ENCODE results near the gene DCHS2.

The DCHS2 gene

GRCh38 chr4:154491341-154492271 is at the start of gene DCHS2:
TSS of gene DCHS2 (minus strand) at chr4:154491799. CDS start at chr4:154491355, 444 bp downstream.
- no peak for DNase-seq

- no peak for DNase-seq
Observed at GRCh38 chr4:154534296-154534695, 42.7 kb upstream of the DCHS2 start.

GRCh38 chr4:154529728-154530519 is 38.3 kb upstream of the DCHS2 start:
- DNase-seq = no peak

GRCh38 chr4:154528869-154529268 is 37.3 kb upstream of the DCHS2 start:
- DNase-seq = no peak

- no peak for DNase-seq
Observed at GRCh38 chr4:154527308-154527707, 35.7 kb upstream of the DCHS2 start.

- DNase-seq = no peak
Observed at GRCh38 chr4:154526151-154526550, 34.6 kb upstream of the DCHS2 start.

- no peak for DNase-seq
Observed at GRCh38 chr4:154521607-154522006, 30.0 kb upstream of the DCHS2 start.

GRCh38 chr4:154519214-154519613 is 27.6 kb upstream of the DCHS2 start:
- DNase-seq = no peak

GRCh38 chr4:154517591-154517990 is 26.0 kb upstream of the DCHS2 start:
- DNase-seq = no peak

- DNase-seq = no peak
Observed at GRCh38 chr4:154516318-154517029, 24.9 kb upstream of the DCHS2 start.

- no peak for DNase-seq
Observed at GRCh38 chr4:154511981-154512380, 20.4 kb upstream of the DCHS2 start.

GRCh38 chr4:154511548-154511947 is 19.9 kb upstream of the DCHS2 start:
- DNase-seq = no peak

GRCh38 chr4:154507156-154507555 is 15.6 kb upstream of the DCHS2 start:
- no peak for DNase-seq

GRCh38 chr4:154506253-154506652 is 14.7 kb upstream of the DCHS2 start:
- no peak for DNase-seq

GRCh38 chr4:154503598-154503997 is 12.0 kb upstream of the DCHS2 start:
- DNase-seq = no peak

- DNase-seq = no peak
Observed at GRCh38 chr4:154502111-154502510, 10.5 kb upstream of the DCHS2 start.

- no peak for DNase-seq
Observed at GRCh38 chr4:154497889-154498288, 6.3 kb upstream of the DCHS2 start.

GRCh38 chr4:154495867-154496266 is 4.3 kb upstream of the DCHS2 start:
- no peak for DNase-seq

- DNase-seq = no peak
Observed at GRCh38 chr4:154492288-154492687, 689 bp upstream of the DCHS2 start.

- DNase-seq = no peak
Observed at GRCh38 chr4:154490583-154491340, 837 bp downstream of the DCHS2 start.

GRCh38 chr4:154490234-154490582 is 1.4 kb downstream of the DCHS2 start:
- no peak for DNase-seq

- no peak for DNase-seq
Observed at GRCh38 chr4:154489558-154490233, 1.9 kb downstream of the DCHS2 start.
